SK-N-DZ (cell line): ENCODE data around the gene TATDN2.
"Not testable (repeated sequence)": the region's sequence is repeated elsewhere in the genome, so short reads cannot be mapped to it uniquely, and the experiment has no call there.

Experiments
- DNase-seq: peaks from one replicate; pipeline ENCODE4 v3.0.0-alpha.2; 2015; ENCODE audit warnings: low spot score

Gene TATDN2

GRCh38 chr3:10268116-10268515 lies 19.9 kb downstream of the TATDN2 start:
- DNase-seq = no peak

GRCh38 chr3:10268930-10269329 lies 20.7 kb downstream of the TATDN2 start:
- no peak for DNase-seq

- DNase-seq = no peak
Observed at GRCh38 chr3:10269443-10269842, 21.2 kb downstream of the TATDN2 start.

- not testable (repeated sequence) for DNase-seq
Observed at GRCh38 chr3:10272476-10272875, 24.2 kb downstream of the TATDN2 start.

GRCh38 chr3:10272977-10273376 lies 24.7 kb downstream of the TATDN2 start:
- no peak for DNase-seq

GRCh38 chr3:10273702-10274305 lies 25.5 kb downstream of the TATDN2 start:
- DNase-seq = no peak

GRCh38 chr3:10274601-10275000 lies 26.3 kb downstream of the TATDN2 start:
- DNase-seq = no peak

- DNase-seq = no peak
Observed at GRCh38 chr3:10277115-10277625, 28.9 kb downstream of the TATDN2 start.

- DNase-seq = no peak
Observed at GRCh38 chr3:10278501-10278900, 30.2 kb downstream of the TATDN2 start.

- DNase-seq = no peak
Observed at GRCh38 chr3:10279384-10280176, 31.3 kb downstream of the TATDN2 start.

GRCh38 chr3:10280177-10280529 lies 31.9 kb downstream of the TATDN2 start:
- DNase-seq = no peak

- DNase-seq = no peak
Observed at GRCh38 chr3:10280571-10280970, 32.3 kb downstream of the TATDN2 start.

GRCh38 chr3:10281951-10282350 lies 33.7 kb downstream of the TATDN2 start:
- no peak for DNase-seq

- DNase-seq = no peak
Observed at GRCh38 chr3:10283638-10284037, 35.4 kb downstream of the TATDN2 start.

GRCh38 chr3:10284496-10284895 lies 36.2 kb downstream of the TATDN2 start:
- no peak for DNase-seq

GRCh38 chr3:10285272-10286132 lies 37.2 kb downstream of the TATDN2 start:
- DNase-seq = no peak

GRCh38 chr3:10286133-10286524 lies 37.9 kb downstream of the TATDN2 start:
- DNase-seq = no peak

- DNase-seq = peak; percentile 62
Observed at GRCh38 chr3:10286596-10287295, 38.5 kb downstream of the TATDN2 start.

- DNase-seq = no peak
Observed at GRCh38 chr3:10287936-10288574, 39.8 kb downstream of the TATDN2 start.

GRCh38 chr3:10288575-10288960 lies 40.3 kb downstream of the TATDN2 start:
- no peak for DNase-seq

GRCh38 chr3:10289077-10289476 lies 40.8 kb downstream of the TATDN2 start:
- DNase-seq = no peak
